Activated naive CD8-positive, alpha-beta T cell treated with anti-CD3 and anti-CD28 coated beads, Interleukin-2, amount 10 ng/mL, durations not matched to agents 7 days and 5 days (primary cell): Measurements from ENCODE around the gene DHRS1. TPM values are rescaled to one million over a fixed set of nuclear protein-coding genes. Genes with fewer than 3 reads are reported as not detected.

Experiments used
- ATAC-seq: fragments of 150-1000 bp; cut with Tn5 transposase; one replicate; pipeline ENCODE4 v1.10.0; 2021; ENCODE audit warnings: low read depth, moderate library complexity
- POLR2A ChIA-PET: fragments of 350-600 bp; sonication (Branson Sonifier 250); formaldehyde crosslinking; loops from one replicate; lab custom pipeline; 2021; ENCODE audit warnings: antibody characterized with exemption; lab: Charles Lee
- DNase-seq: peaks from one replicate; pipeline ENCODE4 v3.0.0; 2021
- H3K27ac Mint-ChIP-seq: one replicate; pipeline ENCODE4 v1.8.0; 2022; ENCODE audit warnings: mild to moderate bottlenecking, mixed read lengths
- H3K27me3 Mint-ChIP-seq: one replicate; pipeline ENCODE4 v1.8.0; 2022; ENCODE audit warnings: mild to moderate bottlenecking, moderate library complexity, mixed read lengths
- H3K36me3 Mint-ChIP-seq: one replicate; pipeline ENCODE4 v1.8.0; 2021; ENCODE audit warnings: mild to moderate bottlenecking, mixed read lengths
- H3K4me1 Mint-ChIP-seq: one replicate; pipeline ENCODE4 v1.8.0; 2021; ENCODE audit warnings: mixed read lengths
- H3K4me3 Mint-ChIP-seq: one replicate; pipeline ENCODE4 v1.8.0; 2022; ENCODE audit warnings: mild to moderate bottlenecking, moderate library complexity, mixed read lengths
- H3K9me3 Mint-ChIP-seq: one replicate; pipeline ENCODE4 v1.8.0; 2021; ENCODE audit warnings: mixed read lengths
- total RNA-seq, 2 experiments: library from RNA; stranded (reverse); gene quantifications; one replicate each; pipeline ENCODE4 v1.2.3, GENCODE V29; 2021

Gene DHRS1
- total RNA-seq, 2 experiments from 2014 or later: 36.0 to 41.9 TPM

- Mint-ChIP-seq H3K4me3 (no peak overlapping the region), H3K36me3 (peaks cover 2% of the 10 kb centered on the region), H3K27me3 (no peaks in the 10 kb centered on the region), H3K27ac (no peak overlapping the region), H3K9me3 (no peaks in the 10 kb centered on the region), H3K4me1 (no peaks in the 10 kb centered on the region)
- ATAC-seq (no peak), DNase-seq (no peak)
- POLR2A ChIA-PET: interaction anchor here (0.9 kb wide), 1 partner anchor 11 kb away, joined by 3 read pairs; the partner anchor contains the start of gene RABGGTA
These were observed 38.8 kb downstream of the DHRS1 start for GRCh38 chr14:24260780-24261157.

- Mint-ChIP-seq H3K9me3 (no peaks in the 10 kb centered on the region), H3K27ac (no peak overlapping the region), H3K27me3 (no peaks in the 10 kb centered on the region), H3K4me1 (no peaks in the 10 kb centered on the region), H3K36me3 (peaks cover 2% of the 10 kb centered on the region), H3K4me3 (no peak overlapping the region)
- DNase-seq (no peak), ATAC-seq (no peak)
- POLR2A ChIA-PET: no interaction called here
These were observed 39.4 kb downstream of the DHRS1 start for GRCh38 chr14:24260026-24260779.

GRCh38 chr14:24259282-24260025 is 40.1 kb downstream of the DHRS1 start:
- Mint-ChIP-seq H3K4me3 (no peak overlapping the region), H3K27ac (no peak overlapping the region), H3K27me3 (no peaks in the 10 kb centered on the region), H3K4me1 (no peaks in the 10 kb centered on the region), H3K9me3 (no peaks in the 10 kb centered on the region), H3K36me3 (peaks cover 2% of the 10 kb centered on the region)
- POLR2A ChIA-PET: interaction anchor here (0.9 kb wide), 1 partner anchor 12 kb away, joined by 5 read pairs; no protein-coding TSS in a partner anchor
- DNase-seq: no peak
- no peak for ATAC-seq

GRCh38 chr14:24258548-24259265 is 40.9 kb downstream of the DHRS1 start:
- Mint-ChIP-seq H3K27ac (no peak overlapping the region), H3K4me3 (no peak overlapping the region), H3K27me3 (no peaks in the 10 kb centered on the region), H3K36me3 (peaks cover 2% of the 10 kb centered on the region), H3K4me1 (no peaks in the 10 kb centered on the region), H3K9me3 (no peaks in the 10 kb centered on the region)
- ATAC-seq (no peak), DNase-seq (no peak)
- POLR2A ChIA-PET: interaction anchor here (0.9 to 1.1 kb wide), 2 partner anchors 11 to 12 kb away, joined by 3 to 5 read pairs; no protein-coding TSS in a partner anchor

GRCh38 chr14:24258119-24258518 is 41.5 kb downstream of the DHRS1 start:
- Mint-ChIP-seq H3K27ac (no peak overlapping the region), H3K36me3 (peaks cover 2% of the 10 kb centered on the region), H3K9me3 (no peaks in the 10 kb centered on the region), H3K27me3 (no peaks in the 10 kb centered on the region), H3K4me1 (no peaks in the 10 kb centered on the region), H3K4me3 (no peak overlapping the region)
- POLR2A ChIA-PET: interaction anchor here (1.1 kb wide), 1 partner anchor 12 kb away, joined by 3 read pairs; no protein-coding TSS in a partner anchor
- ATAC-seq (no peak), DNase-seq (no peak)

- H3K4me3 Mint-ChIP-seq: no peak overlapping the region
- no peak overlapping the region for H3K27ac Mint-ChIP-seq
- peaks cover 2% of the 10 kb centered on the region for H3K36me3 Mint-ChIP-seq
- ATAC-seq (no peak), DNase-seq (no peak)
- no peaks in the 10 kb centered on the region for H3K9me3 Mint-ChIP-seq
- POLR2A ChIA-PET: no interaction called here
- no peaks in the 10 kb centered on the region for H3K4me1 Mint-ChIP-seq
- no peaks in the 10 kb centered on the region for H3K27me3 Mint-ChIP-seq
These were observed 42.6 kb downstream of the DHRS1 start for GRCh38 chr14:24256960-24257359.

GRCh38 chr14:24255931-24256711 is 43.5 kb downstream of the DHRS1 start:
- no peak overlapping the region for H3K4me3 Mint-ChIP-seq
- ATAC-seq: no peak
- H3K9me3 Mint-ChIP-seq: no peaks in the 10 kb centered on the region
- POLR2A ChIA-PET: interaction anchor here (0.9 kb wide), 1 partner anchor 13 kb away, joined by 3 read pairs; no protein-coding TSS in a partner anchor
- no peak for DNase-seq
- no peak overlapping the region for H3K27ac Mint-ChIP-seq
- H3K36me3 Mint-ChIP-seq: peaks cover 4% of the 10 kb centered on the region
- peaks cover 4% of the 10 kb centered on the region for H3K4me1 Mint-ChIP-seq
- no peaks in the 10 kb centered on the region for H3K27me3 Mint-ChIP-seq

- H3K27me3 Mint-ChIP-seq: no peaks in the 10 kb centered on the region
- H3K4me1 Mint-ChIP-seq: peaks cover 10% of the 10 kb centered on the region
- no peak overlapping the region for H3K4me3 Mint-ChIP-seq
- H3K27ac Mint-ChIP-seq: no peak overlapping the region
- ATAC-seq: no peak
- POLR2A ChIA-PET: interaction anchor here (0.9 kb wide), 1 partner anchor 12 kb away, joined by 3 read pairs; no protein-coding TSS in a partner anchor
- no peaks in the 10 kb centered on the region for H3K9me3 Mint-ChIP-seq
- peaks cover 4% of the 10 kb centered on the region for H3K36me3 Mint-ChIP-seq
- no peak for DNase-seq
These were observed 44.1 kb downstream of the DHRS1 start for GRCh38 chr14:24255438-24255837.

- no peaks in the 10 kb centered on the region for H3K27me3 Mint-ChIP-seq
- no peak overlapping the region for H3K27ac Mint-ChIP-seq
- DNase-seq: no peak
- H3K9me3 Mint-ChIP-seq: no peaks in the 10 kb centered on the region
- peaks cover 15% of the 10 kb centered on the region for H3K4me1 Mint-ChIP-seq
- H3K36me3 Mint-ChIP-seq: peaks cover 8% of the 10 kb centered on the region
- H3K4me3 Mint-ChIP-seq: no peak overlapping the region
- POLR2A ChIA-PET: interaction anchor here (0.9 kb wide), 1 partner anchor 12 kb away, joined by 3 read pairs; no protein-coding TSS in a partner anchor
- no peak for ATAC-seq
These were observed 44.8 kb downstream of the DHRS1 start for GRCh38 chr14:24254630-24255392.

- no peak overlapping the region for H3K27ac Mint-ChIP-seq
- ATAC-seq (no peak), DNase-seq (no peak)
- peaks cover 23% of the 10 kb centered on the region for H3K4me1 Mint-ChIP-seq
- H3K9me3 Mint-ChIP-seq: no peaks in the 10 kb centered on the region
- H3K27me3 Mint-ChIP-seq: no peaks in the 10 kb centered on the region
- no peak overlapping the region for H3K4me3 Mint-ChIP-seq
- POLR2A ChIA-PET: interaction anchor here (0.6 kb wide), 1 partner anchor 22 kb away, joined by 3 read pairs; no protein-coding TSS in a partner anchor
- peaks cover 10% of the 10 kb centered on the region for H3K36me3 Mint-ChIP-seq
These were observed 45.6 kb downstream of the DHRS1 start for GRCh38 chr14:24253936-24254335.

GRCh38 chr14:24252289-24253124 is 47.1 kb downstream of the DHRS1 start:
- Mint-ChIP-seq H3K9me3 (no peaks in the 10 kb centered on the region), H3K4me1 (peaks cover 33% of the 10 kb centered on the region), H3K27ac (no peak overlapping the region), H3K36me3 (peaks cover 11% of the 10 kb centered on the region), H3K4me3 (no peak overlapping the region), H3K27me3 (no peaks in the 10 kb centered on the region)
- POLR2A ChIA-PET: interaction anchor here (0.7 to 2.2 kb wide), 4 partner anchors 10 to 18 kb away, joined by 3 to 10 read pairs (median 4); partner anchors contain the start of gene TINF2
- ATAC-seq (no peak), DNase-seq (no peak)
